LNCaP clone FGC (cell line): ENCODE measurements around the gene TEAD1.

Experiments
- DNase-seq: peaks from one replicate; pipeline ENCODE4 v3.0.0-alpha.2; 2011; ENCODE audit warnings: low read depth
- H3K4me3 ChIP-seq: 2 replicates; pipeline ENCODE4 v1.5.1; 2011; ENCODE audit warnings: mild to moderate bottlenecking, low read depth, low read length, control low read depth
- TF ChIP-seq, protein P1 (sequence below): IDR thresholded peaks from 2 replicates; pipeline ENCODE4 v1.5.1; 2012; ENCODE audit warnings: mild to moderate bottlenecking; ENCODE audit not compliant: control insufficient read depth, insufficient read depth; ENCODE audit errors: extremely low read depth

TEAD1 gene

DNA sequence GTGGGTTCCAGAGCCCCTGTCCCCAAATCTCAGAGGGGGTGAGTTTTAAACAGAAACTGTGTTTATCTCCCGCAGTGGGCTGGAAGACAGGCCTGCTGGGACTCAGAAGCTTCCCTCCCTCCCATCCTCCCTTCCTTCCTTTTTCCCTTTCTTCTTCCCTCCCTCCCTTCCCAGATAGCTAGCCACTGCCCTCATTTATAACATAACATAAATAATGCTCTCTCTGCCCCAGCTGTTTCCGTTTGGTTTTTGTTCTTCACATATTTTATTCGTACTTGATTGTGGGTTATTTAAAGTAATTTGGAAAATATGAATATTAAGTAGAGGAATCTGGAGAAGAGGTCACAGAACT, 140.9 kb downstream of the TEAD1 start:
- no peak for DNase-seq
- no peak overlapping the region for H3K4me3 ChIP-seq
- TF ChIP-seq, protein P1, sequence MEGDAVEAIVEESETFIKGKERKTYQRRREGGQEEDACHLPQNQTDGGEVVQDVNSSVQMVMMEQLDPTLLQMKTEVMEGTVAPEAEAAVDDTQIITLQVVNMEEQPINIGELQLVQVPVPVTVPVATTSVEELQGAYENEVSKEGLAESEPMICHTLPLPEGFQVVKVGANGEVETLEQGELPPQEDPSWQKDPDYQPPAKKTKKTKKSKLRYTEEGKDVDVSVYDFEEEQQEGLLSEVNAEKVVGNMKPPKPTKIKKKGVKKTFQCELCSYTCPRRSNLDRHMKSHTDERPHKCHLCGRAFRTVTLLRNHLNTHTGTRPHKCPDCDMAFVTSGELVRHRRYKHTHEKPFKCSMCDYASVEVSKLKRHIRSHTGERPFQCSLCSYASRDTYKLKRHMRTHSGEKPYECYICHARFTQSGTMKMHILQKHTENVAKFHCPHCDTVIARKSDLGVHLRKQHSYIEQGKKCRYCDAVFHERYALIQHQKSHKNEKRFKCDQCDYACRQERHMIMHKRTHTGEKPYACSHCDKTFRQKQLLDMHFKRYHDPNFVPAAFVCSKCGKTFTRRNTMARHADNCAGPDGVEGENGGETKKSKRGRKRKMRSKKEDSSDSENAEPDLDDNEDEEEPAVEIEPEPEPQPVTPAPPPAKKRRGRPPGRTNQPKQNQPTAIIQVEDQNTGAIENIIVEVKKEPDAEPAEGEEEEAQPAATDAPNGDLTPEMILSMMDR: no peak

DNA sequence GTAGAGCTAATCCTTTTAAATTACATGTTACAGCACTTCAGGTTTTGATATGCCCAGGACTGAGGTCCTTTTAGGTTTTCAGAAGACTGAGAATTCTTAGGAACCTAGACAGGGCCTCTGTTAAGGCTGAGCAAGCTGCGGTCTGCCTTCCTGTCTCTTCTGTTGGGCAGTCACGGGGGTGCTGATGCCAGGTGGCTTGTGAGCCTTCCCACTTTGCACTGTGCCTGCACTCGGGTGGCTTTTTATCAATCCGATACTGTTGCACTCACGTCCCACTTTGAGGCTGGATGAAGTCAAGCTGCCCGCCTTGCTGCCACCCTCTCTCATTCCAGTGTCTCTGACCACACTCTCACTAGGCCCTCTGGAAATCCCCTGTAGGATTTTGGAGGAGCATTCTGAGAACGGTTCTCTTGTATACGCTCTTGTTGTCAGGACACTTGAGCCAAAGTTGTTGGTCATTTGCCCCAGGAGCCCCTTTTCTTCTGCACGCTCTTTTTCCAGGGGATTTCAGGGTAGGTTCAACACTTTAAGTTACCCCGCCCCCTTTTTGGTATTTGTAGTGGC, 141.8 kb downstream of the TEAD1 start:
- H3K4me3 ChIP-seq: no peak overlapping the region
- DNase-seq: no peak
- TF ChIP-seq, protein P1: no peak

DNA sequence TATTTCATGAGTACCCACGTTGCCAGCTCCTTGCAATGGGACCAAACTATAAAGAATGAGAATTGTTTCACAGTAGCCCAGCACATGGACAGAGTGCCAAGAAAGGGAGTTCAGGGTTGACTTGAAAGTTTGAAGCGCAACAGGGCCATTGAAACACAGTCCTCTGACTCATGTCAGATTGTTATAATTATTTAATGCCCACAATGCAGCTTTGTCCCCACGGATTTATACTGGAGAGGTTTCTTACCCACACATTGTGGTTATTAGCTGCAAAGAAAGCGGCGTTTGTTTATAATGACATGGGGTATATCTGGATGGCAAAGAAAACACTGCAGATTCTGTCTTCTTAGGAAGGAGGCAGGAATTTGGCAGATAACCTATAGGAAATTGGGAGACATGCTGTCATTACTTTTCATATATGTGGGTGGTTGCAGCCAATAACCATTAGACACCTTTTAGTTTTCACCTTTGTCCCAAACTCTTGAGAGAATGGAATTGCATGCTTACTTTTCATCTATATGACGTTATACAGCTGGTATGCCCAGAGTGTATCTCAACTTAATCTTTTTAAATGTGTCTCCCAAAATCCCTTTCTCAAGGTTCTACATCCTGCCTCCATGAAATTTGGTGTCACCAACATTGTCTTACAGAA, 143.6 kb downstream of the TEAD1 start:
- H3K4me3 ChIP-seq: no peak overlapping the region
- TF ChIP-seq, protein P1: no peak
- DNase-seq: no peak

DNA sequence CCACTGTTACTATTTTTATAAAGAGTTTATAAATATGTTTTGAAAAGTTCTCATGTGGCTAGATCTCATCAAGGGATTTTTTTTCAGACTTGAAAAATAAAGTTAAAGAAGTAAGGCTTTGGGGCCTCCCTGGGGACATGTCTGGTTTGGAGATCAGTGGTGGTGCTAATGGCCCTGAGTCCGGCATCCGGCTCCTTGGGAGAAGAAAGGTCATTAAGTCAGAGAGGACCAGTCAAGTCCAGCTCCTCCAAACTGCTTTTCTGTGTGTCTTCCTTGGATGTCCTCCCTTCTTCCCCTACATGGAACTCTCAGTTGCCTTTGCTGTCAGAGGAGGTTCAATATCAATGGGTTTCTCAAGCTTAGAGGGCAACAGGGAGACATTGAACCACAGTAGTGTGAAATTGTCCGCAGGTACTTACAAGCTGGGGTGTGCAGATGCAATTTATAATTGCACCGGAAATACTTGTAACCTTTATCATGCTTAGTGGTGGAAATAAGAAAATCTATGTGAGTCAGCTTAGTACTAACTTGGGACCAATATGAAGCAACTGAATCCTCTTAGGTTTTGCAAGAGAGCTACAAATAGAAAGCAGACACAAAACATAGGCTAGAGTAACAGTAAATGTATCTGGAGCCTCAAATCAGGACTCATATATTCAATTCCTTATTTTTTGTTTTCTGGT, 144.3 kb downstream of the TEAD1 start:
- TF ChIP-seq, protein P1: no peak
- no peak overlapping the region for H3K4me3 ChIP-seq
- DNase-seq: no peak

DNA sequence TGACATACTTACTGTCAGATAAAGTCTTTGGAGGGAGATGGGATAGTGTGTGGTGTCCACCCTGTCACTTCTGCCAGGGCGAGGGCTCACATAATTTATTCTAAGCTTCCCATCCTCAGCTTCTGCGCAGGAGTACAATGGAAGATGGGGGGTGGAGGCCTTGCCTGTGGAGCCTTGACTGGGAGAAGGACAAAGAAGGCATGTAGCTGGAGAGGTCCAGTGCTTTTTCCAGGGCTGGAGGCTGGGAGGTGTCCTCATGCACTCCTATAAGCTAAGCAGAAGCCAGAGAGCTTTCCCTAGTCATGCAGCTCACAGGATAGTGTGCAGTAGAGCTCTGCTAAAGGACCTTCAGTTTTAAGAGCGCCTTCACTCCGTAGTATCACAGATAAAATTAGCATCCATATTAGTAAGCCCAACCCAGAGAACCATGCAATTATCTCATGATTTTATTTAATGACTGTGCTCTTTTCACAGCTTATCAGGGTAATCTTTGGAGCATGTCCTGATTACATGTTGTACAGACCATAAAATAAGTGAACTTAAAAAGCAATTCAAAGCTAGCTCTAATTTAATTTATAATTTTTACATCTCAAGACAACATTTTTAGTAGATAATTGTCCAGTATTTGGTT, 148.3 kb downstream of the TEAD1 start:
- TF ChIP-seq, protein P1: no peak
- no peak for DNase-seq
- no peak overlapping the region for H3K4me3 ChIP-seq

DNA sequence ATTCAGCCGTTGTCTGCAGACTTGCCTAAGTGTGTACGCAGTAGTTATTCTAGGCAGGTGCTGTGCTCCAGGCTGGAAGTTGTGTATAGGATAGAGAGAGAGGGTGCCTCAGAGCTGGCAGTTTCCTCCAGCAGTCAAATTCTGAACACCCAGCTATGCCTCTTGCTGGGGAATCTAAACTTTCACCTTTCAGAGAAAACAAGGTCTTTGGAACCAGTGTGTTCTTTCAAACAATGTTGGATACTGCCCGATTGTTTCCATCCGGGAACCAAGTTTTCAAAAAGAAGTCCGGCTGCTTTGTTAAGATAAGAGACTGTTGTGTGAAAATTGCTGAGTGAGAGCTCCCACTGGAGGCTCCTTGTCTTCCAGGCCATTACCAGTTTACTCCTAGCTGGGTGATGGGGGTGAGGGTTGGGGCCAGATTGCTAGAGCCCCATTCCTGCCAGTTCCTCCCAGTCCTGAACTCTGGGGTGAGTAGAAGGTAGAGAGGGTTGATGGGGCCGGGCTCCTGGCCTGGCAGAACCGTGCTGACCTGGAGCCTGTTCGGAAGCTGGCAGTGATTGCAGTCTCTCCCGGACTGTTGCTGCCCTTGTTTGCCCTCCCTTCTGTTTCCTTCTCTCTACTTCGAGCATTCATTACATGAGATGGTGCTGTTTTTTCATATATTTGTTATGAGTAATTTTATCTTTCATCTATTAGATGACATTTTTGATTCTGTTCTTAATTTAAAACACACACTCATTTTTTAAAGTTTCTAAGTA, 150.2 kb downstream of the TEAD1 start:
- H3K4me3 ChIP-seq: no peak overlapping the region
- no peak for DNase-seq
- TF ChIP-seq, protein P1: peak; percentile 10; the same call in 1 of the 2 replicates
